C4-2B (cell line): ENCODE results near the gene DLGAP1.

Experiments used
- H3K27ac ChIP-seq: fragments of 450-650 bp; 2 replicates; pipeline ENCODE4 v1.5.1; 2017
- ZFX ChIP-seq: fragments of 450-650 bp; IDR thresholded peaks from 2 replicates; pipeline ENCODE4 v1.6.1; 2017
- TF ChIP-seq, protein P1 (sequence below): fragments of 450-650 bp; conservative IDR thresholded peaks from 2 replicates; pipeline ENCODE4 v1.5.1; 2017; ENCODE audit warnings: mild to moderate bottlenecking

DLGAP1 gene

DNA sequence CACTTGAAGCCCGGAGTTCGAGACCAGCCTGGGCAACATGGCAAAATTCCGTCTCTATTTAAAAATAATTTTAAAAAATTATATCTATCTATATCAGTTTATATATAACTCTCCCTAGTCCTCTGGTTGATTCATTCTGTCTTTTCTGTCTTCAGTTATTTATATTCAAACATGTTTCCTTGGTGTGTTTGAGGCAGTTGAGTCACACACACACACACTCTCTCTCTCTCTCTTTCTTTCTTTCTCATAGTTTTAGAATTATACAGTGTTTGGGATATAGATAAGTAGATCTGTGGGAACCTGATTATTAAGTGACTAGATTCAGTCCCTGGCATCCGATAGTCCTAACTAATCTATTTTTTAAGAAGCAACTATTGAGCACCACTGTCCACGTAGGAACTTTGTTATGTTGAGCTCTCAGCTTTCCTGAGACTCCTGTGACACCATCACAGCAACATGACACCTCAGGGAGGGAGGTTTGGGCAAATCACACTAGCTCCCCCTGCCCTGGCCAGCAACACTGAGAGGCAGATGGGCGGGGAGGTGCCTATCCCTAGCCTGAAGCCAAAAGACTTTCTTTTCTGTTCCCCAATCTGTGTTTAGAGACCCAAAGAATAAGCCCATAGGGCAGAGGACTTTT lies 482.7 kb downstream of the DLGAP1 start:
- no peak for TF ChIP-seq ZFX
- TF ChIP-seq, protein P1, sequence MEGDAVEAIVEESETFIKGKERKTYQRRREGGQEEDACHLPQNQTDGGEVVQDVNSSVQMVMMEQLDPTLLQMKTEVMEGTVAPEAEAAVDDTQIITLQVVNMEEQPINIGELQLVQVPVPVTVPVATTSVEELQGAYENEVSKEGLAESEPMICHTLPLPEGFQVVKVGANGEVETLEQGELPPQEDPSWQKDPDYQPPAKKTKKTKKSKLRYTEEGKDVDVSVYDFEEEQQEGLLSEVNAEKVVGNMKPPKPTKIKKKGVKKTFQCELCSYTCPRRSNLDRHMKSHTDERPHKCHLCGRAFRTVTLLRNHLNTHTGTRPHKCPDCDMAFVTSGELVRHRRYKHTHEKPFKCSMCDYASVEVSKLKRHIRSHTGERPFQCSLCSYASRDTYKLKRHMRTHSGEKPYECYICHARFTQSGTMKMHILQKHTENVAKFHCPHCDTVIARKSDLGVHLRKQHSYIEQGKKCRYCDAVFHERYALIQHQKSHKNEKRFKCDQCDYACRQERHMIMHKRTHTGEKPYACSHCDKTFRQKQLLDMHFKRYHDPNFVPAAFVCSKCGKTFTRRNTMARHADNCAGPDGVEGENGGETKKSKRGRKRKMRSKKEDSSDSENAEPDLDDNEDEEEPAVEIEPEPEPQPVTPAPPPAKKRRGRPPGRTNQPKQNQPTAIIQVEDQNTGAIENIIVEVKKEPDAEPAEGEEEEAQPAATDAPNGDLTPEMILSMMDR, result no peak
- H3K27ac ChIP-seq, result no peak overlapping the region

DNA sequence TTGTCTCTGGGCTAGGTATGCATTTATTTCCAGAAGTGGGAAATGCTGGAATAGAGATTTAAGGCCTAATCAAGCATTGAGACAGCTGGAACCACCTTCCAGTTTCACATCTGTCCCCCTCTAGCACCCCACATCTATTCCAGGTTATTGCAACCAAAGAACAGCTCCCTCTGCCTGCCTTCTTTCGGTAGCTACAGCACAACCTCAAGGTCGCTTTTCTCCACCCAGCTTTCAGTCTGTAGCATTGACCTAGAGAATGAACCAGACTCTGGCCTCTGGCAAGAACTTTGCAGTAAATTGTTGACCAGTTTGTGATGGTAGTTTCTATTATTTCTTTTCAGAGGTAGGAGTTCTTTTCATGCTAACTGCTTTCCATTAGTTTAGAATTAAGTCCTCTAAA lies 484.2 kb downstream of the DLGAP1 start:
- no peak for TF ChIP-seq ZFX
- TF ChIP-seq, protein P1, result 0 out of 2 replicates have a peak, but pooled peaks have one; percentile 6
- no peak overlapping the region for H3K27ac ChIP-seq

DNA sequence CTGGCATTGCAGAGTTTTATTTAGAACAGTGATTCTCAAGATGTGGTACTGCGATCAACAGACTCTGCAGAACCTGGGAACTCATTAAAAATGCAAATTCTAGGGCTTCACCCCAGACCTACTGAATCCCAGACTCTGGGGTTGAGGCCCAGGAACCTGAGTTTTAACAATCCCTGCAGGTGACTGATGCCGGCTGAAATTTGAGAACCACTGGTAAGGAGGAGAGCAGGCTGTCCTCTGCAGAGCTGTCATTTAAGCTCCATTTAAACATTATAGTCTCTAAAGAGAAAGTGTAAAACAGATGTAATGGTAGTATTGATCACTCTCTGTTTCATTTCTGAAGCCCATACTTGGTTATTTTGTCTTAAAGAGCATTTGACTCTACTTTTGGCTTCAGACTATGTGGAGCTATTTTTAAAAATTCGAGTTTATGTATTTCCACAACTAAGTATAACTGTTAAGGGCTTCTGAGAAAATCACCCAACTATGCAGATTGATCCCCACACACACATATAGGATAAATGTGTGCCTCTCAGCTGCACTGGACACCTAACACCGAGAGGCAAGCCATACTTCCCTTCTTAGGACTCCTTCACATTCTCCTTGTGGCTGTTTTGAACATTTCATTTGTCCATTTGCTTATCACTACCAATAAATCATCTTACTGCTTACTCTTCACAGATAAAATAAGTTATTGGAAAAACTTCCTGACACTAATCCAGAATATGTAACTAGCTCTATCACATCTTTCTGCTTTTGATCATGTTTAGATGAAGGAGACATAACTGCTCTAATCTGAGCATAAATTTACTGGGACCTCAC lies 487.5 kb downstream of the DLGAP1 start:
- TF ChIP-seq ZFX, result no peak
- TF ChIP-seq, protein P1, result no peak
- no peak overlapping the region for H3K27ac ChIP-seq

DNA sequence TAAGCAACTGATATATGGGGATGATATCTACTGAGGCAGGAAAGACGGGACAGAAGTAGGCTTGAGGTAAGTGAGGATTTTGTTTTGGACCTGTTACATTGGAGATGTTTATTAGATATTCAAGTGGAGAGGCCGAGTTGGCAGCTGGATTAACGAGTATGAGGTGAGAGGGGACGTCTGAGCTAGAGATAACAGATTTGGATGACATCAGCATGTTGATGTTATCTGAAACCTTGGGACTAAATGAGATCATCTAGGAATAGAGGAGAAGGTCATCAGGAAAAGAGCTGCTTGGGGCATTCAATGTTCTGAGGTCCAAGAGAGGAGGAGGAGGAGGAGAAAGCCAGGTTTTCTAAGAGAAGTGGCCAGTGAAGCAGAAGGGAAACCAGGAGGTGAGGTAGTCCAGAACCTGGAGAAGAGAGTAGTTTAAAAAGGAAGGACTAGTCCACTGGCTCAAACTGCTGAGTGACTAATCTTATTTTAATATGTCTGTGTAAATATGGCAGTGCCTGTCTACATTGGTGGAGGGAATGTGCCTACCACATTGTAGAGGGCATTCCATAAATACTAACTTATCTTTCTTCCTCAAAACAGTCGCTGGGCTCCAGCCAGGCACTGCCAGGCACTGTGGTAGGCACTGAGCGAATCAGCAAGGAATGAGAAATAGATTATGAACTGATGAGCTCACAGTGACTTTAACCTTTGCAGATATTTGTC lies 488.3 kb downstream of the DLGAP1 start:
- TF ChIP-seq ZFX, result no peak
- TF ChIP-seq, protein P1, result no peak
- no peak overlapping the region for H3K27ac ChIP-seq

DNA sequence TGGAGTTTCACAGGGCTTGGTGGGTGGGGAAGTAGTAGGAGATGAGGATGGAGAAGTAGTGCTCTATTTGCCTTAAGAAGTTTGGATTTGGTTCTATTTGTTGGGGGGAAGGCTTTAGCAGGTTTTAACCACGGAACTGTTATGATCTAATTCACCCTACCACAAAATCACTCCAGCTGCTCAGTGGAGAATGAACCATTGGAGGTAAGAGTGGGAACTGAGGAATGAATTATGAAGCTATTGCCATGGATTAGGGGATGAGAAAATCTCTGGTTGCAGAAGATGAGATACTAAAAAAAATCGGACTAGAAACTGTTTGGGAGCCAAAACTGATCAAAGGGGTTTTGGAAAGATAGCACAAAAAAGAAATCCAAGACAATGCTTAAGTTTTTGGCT lies 488.9 kb downstream of the DLGAP1 start:
- TF ChIP-seq, protein P1, result no peak
- TF ChIP-seq ZFX, result no peak
- no peak overlapping the region for H3K27ac ChIP-seq

DNA sequence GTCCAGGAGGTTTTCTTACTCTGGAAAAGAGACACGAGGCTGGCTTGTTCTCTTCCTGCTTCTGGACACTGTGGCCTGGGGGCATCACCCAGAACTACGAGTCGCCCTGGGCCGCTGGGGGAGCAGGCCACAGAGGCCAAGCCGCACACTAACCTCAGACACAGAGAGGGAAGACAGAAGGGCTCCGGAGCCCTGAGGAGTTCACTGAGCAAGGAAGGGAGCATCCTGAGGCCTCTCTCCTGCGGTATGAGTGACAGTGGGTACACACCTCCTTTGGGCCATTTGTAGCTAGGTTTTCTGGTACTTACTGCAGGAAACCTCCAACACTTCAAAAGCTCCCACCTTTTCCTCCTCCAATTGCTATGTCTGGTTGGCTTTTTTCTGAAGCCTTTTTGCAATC lies 494.1 kb downstream of the DLGAP1 start:
- TF ChIP-seq, protein P1, result no peak
- no peak for TF ChIP-seq ZFX
- H3K27ac ChIP-seq, result no peak overlapping the region

DNA sequence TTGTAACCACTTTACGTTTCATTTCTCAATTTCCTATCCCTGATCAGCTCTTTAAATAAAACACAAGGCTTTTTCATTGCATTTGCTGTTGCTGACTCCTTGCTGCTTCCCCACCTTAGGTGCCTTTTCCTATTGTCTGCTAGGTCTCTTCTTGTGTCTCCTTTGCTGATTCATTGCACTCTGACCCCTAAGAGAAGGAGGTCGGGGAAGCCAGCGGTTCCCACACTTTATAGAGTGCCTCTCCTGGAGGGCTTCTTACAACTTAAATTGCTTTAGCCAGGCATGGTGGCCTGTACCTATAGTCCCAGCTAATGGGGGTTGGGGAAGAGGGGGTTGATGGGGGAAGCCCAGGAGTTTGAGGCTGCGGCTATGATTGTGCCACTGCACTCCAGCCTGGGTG lies 495.0 kb downstream of the DLGAP1 start:
- TF ChIP-seq ZFX, result no peak
- TF ChIP-seq, protein P1, result no peak

More for the DNA sequence above, 495.0 kb downstream of the DLGAP1 start:
- H3K27ac ChIP-seq, result no peak overlapping the region
